ENCODE data around the gene WDR64. TPM values are rescaled to one million over a fixed set of nuclear protein-coding genes. Genes with fewer than 3 reads are reported as not detected.
A peak's percentile ranks its signal among the peaks of the same experiment; 100 is the strongest.

WDR64 gene
- total and polyA plus RNA-seq, 2 of the 13 experiments (the other 11 are each of a cell fraction or from before 2014, with no cell fraction given) = not detected

DNA sequence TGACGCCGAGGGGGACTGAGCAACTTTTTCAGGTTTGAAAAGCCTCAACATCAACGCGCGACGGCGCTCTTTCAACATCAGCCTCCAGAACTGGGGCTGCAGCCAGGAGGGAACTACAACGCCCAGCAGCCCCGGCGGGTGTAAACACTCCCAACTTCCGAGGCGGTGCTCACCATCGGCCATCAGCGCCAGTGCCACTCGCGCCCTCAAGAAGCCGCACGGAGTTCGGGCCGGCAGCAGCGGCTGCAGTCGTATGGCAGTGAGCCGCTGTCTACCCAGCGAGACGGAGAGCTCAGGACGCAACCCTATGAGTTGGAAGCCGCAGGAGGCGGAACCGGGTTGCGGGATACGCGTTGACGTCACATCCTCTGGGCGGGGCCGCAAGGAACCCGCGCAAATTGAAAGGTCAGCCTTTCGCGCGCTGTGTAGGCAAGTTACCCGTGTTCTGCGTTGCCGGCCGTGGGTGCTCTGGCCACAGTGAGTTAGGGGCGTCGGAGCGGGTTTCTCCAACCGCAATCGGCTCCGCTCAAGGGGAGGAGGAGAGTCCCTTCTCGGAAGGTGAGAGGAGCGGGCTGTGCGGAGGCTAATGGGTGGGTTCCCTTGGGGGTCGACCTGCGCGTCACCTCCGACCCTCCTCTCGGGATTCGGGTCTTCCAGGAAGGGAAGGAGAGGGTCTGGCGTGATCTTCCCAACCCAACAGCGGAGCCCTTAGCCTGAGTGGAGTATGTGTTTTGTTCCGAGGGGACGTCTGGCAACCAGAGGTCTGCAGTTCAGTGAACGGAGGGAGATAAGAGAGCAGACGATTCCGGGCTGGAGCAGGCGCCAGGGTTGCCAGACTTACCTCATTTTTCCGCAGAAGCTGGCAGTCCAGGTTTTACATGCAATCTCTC is 196.0 kb downstream of the WDR64 start, which contains the start of gene EXO1 (continued):
- TF ChIP-seq ZBTB3 (CRISPR knock-in tag; IDR thresholded peaks at IDR 0.05; ENCODE audit: borderline replicate concordance, low read depth) (no peak), ZNF567 (CRISPR knock-in tag; IDR thresholded peaks at IDR 0.05; ENCODE audit: borderline replicate concordance) (peak; percentile 87; the same call in 1 of the 2 replicates), SOX13 (IDR thresholded peaks at IDR 0.05) (no peak), SOX13 (CRISPR knock-in tag; conservative IDR thresholded peaks at IDR 0.05 in 1 of 2, IDR thresholded peaks at IDR 0.05 in 1 of 2) (peak in 1 of 2 experiments; percentile 30; a peak in 1 of 4 replicates), ZNF232 (CRISPR knock-in tag; IDR thresholded peaks at IDR 0.05; ENCODE audit: borderline replicate concordance) (no peak; the same call in 1 of the 2 replicates), JARID2 (CRISPR knock-in tag; IDR thresholded peaks at IDR 0.05; ENCODE audit: insufficient replicate concordance) (no peak), KMT2A (CRISPR knock-in tag; IDR thresholded peaks at IDR 0.05) (peak; percentile 89), ZNF383 (CRISPR knock-in tag; IDR thresholded peaks at IDR 0.05; ENCODE audit: borderline replicate concordance) (no peak), HNRNPH1 (optimal IDR thresholded peaks at IDR 0.05; ENCODE audit: low read depth, low read length) (no peak), ZNF121 (CRISPR knock-in tag; IDR thresholded peaks at IDR 0.05) (no peak), ZBTB21 (CRISPR knock-in tag; IDR thresholded peaks at IDR 0.05) (peak; percentile 33; the same call in 1 of the 2 replicates), HHEX (CRISPR knock-in tag; IDR thresholded peaks at IDR 0.05) (no peak), NFYB (CRISPR knock-in tag; IDR thresholded peaks at IDR 0.05) (peak; percentile 34), RNF2 (conservative IDR thresholded peaks at IDR 0.05; ENCODE audit: low read depth) (no peak), GATAD2A (CRISPR knock-in tag; IDR thresholded peaks at IDR 0.05) (peak; percentile 42; the same call in 1 of the 2 replicates), ZNF367 (CRISPR knock-in tag; IDR thresholded peaks at IDR 0.05; ENCODE audit: borderline replicate concordance) (no peak), DNMT3B (CRISPR knock-in tag; conservative IDR thresholded peaks at IDR 0.05) (no peak), SALL1 (CRISPR knock-in tag; IDR thresholded peaks at IDR 0.05) (peak; percentile 86), ZNF33B (CRISPR knock-in tag; IDR thresholded peaks at IDR 0.05) (no peak), HOXA7 (CRISPR knock-in tag; IDR thresholded peaks at IDR 0.05) (no peak)
- TF ChIP-seq, protein P1, sequence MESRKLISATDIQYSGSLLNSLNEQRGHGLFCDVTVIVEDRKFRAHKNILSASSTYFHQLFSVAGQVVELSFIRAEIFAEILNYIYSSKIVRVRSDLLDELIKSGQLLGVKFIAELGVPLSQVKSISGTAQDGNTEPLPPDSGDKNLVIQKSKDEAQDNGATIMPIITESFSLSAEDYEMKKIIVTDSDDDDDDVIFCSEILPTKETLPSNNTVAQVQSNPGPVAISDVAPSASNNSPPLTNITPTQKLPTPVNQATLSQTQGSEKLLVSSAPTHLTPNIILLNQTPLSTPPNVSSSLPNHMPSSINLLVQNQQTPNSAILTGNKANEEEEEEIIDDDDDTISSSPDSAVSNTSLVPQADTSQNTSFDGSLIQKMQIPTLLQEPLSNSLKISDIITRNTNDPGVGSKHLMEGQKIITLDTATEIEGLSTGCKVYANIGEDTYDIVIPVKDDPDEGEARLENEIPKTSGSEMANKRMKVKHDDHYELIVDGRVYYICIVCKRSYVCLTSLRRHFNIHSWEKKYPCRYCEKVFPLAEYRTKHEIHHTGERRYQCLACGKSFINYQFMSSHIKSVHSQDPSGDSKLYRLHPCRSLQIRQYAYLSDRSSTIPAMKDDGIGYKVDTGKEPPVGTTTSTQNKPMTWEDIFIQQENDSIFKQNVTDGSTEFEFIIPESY (CRISPR knock-in tag; IDR thresholded peaks at IDR 0.05) = peak; percentile 9; the same call in 1 of the 2 replicates
- TF ChIP-seq, protein P2, sequence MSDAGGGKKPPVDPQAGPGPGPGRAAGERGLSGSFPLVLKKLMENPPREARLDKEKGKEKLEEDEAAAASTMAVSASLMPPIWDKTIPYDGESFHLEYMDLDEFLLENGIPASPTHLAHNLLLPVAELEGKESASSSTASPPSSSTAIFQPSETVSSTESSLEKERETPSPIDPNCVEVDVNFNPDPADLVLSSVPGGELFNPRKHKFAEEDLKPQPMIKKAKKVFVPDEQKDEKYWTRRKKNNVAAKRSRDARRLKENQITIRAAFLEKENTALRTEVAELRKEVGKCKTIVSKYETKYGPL (CRISPR knock-in tag; IDR thresholded peaks at IDR 0.05) = no peak
- TF ChIP-seq, protein P3, sequence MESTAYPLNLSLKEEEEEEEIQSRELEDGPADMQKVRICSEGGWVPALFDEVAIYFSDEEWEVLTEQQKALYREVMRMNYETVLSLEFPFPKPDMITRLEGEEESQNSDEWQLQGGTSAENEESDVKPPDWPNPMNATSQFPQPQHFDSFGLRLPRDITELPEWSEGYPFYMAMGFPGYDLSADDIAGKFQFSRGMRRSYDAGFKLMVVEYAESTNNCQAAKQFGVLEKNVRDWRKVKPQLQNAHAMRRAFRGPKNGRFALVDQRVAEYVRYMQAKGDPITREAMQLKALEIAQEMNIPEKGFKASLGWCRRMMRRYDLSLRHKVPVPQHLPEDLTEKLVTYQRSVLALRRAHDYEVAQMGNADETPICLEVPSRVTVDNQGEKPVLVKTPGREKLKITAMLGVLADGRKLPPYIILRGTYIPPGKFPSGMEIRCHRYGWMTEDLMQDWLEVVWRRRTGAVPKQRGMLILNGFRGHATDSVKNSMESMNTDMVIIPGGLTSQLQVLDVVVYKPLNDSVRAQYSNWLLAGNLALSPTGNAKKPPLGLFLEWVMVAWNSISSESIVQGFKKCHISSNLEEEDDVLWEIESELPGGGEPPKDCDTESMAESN (CRISPR knock-in tag; conservative IDR thresholded peaks at IDR 0.05) = peak; percentile 79
- TF ChIP-seq, protein P4, sequence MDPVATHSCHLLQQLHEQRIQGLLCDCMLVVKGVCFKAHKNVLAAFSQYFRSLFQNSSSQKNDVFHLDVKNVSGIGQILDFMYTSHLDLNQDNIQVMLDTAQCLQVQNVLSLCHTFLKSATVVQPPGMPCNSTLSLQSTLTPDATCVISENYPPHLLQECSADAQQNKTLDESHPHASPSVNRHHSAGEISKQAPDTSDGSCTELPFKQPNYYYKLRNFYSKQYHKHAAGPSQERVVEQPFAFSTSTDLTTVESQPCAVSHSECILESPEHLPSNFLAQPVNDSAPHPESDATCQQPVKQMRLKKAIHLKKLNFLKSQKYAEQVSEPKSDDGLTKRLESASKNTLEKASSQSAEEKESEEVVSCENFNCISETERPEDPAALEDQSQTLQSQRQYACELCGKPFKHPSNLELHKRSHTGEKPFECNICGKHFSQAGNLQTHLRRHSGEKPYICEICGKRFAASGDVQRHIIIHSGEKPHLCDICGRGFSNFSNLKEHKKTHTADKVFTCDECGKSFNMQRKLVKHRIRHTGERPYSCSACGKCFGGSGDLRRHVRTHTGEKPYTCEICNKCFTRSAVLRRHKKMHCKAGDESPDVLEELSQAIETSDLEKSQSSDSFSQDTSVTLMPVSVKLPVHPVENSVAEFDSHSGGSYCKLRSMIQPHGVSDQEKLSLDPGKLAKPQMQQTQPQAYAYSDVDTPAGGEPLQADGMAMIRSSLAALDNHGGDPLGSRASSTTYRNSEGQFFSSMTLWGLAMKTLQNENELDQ (CRISPR knock-in tag; IDR thresholded peaks at IDR 0.05; ENCODE audit: borderline replicate concordance) = no peak
